Dermis blood vessel endothelial cell (primary cell): Measurements from ENCODE around the gene EHD4. TPM values are rescaled to one million over a fixed set of nuclear protein-coding genes. Genes with fewer than 3 reads are reported as not detected.
A peak's percentile ranks its signal among the peaks of the same experiment; 100 is the strongest.

Experiments used
- DNase-seq: peaks from one replicate; pipeline ENCODE4 v3.0.0; 2010
- total RNA-seq: library from RNA; depleted of rRNA; stranded (reverse); fragments of >200 nt; gene quantifications from 2 replicates; pipeline ENCODE4 v1.2.3, GENCODE V29; 2014

The EHD4 gene
- total RNA-seq, 1 donor from 2014 or later, result 84.4 TPM

GRCh38 chr15:41917767-41918430 lies 54.5 kb downstream of the EHD4 start:
- peak; percentile 74 for DNase-seq

GRCh38 chr15:41915255-41915994 lies 56.9 kb downstream of the EHD4 start:
- no peak for DNase-seq

DNA sequence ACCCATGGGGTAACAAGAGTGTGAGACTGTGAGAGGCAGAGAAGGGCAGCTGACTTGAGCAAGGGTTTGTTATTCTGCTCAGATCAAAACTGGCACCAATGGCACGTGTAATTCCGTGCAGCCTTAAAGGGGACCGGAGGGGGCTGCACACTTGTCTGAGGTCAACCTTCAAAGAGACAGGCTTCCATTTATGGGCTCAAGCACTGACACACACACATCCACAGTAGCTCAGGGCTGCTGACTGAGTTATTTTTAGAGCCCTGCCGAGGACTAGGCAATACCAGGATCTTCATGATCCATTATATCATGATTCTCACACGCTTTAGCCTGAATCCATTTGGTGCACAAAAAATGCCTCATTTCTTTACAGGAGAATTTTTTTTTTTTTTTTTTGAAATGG lies 57.9 kb downstream of the EHD4 start:
- DNase-seq, result no peak

GRCh38 chr15:41913256-41913655 lies 59.1 kb downstream of the EHD4 start:
- no peak for DNase-seq

DNA sequence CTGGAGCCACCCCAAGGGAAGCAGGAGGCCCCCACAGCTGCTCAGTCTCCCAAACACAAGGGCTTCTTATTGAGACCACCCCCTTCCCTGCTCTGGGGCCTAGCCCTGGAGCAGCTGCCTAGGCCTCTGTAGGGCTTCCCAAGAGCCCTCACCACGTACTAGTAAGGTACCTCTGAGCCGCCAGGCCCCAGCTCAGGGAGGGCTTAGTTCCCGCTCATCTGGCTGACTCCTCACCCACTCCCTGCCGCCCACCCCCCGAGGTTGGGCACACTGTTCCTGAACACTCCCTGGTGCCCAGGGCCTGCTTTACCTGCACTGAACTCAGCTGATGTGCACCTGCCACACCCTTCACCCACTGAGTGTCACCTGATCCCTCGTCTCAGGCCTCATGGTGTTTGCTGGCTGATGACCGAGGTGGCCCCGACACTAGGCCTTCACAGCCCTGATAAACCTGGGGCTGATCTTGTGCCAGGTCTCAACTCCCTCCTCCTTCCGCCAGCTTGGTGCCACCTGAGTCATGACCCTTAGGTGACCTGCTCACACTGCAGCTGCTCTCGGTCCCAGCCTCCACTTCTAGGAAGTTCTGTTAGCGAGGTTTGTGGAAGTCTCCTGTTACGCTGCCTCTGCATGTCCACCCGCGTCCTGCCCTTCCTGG lies 60.5 kb downstream of the EHD4 start:
- no peak for DNase-seq

GRCh38 chr15:41908736-41909461 lies 63.5 kb downstream of the EHD4 start:
- no peak for DNase-seq

GRCh38 chr15:41907141-41907540 lies 65.2 kb downstream of the EHD4 start:
- no peak for DNase-seq

GRCh38 chr15:41906608-41907007 lies 65.7 kb downstream of the EHD4 start:
- DNase-seq, result no peak

DNA sequence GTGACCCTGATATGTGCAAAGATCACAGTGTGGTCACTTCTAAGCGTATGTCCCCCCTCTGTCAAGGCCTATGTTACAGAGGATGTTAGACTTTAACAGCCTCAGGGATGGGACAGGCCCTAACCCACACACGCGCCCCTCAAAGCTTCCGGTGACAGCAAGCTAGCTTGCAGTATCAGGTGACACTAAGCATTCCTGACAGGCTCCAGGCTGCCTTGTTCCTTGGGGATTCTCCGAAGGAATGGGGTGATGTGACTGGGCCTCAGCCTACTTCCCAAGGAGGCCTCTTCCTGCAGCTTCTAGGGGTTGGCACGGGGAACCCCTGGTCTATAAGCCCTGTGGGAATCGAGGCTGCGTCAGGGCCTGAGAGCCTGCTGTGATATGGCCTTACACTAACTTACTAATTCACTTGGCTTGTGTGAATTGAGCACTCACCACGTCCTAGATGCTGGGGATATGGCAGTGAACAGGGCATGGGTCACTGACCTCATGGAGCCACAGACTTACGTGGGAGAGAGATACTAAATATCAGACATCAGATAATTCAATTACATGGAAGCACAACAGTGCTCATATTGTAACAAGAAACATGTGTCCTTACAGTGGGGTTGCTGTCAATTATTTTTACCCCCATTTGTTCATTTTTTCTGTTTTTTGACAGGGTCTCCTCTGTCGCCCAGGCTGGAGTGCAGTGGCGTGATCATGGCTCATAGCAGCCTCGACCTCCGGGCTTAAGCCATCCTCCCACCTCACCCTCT lies 67.1 kb downstream of the EHD4 start:
- DNase-seq, result no peak

DNA sequence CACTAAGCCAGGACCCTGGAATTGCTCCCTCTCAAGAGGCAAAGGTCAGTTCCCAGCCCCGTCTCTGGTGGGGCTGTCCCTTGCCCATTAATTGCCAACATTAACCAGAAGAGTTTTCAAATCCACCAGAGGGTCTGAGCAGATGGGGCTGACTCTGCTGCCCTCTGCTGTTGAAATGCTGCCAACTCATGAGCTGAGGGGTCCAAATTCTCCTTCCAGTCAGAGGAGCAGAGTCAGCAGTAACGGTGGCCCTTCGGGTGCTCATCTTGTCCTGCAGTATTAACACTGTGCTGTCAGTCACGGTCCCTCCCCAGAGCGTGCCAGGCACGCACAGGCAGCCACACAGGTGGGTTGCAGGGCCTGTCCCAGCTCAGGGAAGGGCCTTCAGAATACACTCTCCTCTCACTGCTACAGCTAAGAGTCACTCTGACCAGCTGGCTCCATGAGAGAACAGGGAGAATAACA lies 67.8 kb downstream of the EHD4 start:
- peak; percentile 83 for DNase-seq

- DNase-seq, result no peak
Observed at GRCh38 chr15:41903782-41904181, 68.6 kb downstream of the EHD4 start.

- DNase-seq, result no peak
Observed at GRCh38 chr15:41901431-41901830, 70.9 kb downstream of the EHD4 start.

GRCh38 chr15:41900526-41901380 lies 71.6 kb downstream of the EHD4 start:
- DNase-seq, result no peak

DNA sequence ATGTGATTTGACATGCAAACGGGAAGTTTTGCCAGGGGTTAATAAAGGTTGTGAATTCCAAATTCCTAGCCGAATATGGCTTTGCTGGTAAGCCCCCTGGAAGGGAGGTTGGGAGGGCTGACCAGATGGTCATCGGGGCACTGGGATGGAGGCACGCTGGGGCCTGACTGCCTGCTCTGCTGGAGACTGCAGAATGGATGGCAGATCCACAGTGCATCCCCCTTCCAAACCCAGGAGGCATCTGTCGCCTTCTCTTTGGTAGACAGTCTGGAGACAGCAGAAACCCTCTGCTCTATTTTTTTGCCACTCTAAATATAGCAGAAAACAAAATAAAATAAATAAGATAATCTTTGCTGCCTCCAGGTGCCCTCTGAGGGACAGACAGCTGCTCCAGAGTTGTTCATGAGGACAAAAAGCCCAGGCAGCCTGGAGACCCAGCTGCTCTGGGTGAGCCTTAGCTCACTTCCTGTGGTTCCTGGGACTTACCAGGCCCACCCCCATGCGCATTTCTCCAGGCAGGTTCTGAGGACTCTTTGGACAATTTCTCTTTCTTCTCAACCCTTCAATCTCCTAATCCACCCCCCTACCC lies 72.4 kb downstream of the EHD4 start:
- no peak for DNase-seq

DNA sequence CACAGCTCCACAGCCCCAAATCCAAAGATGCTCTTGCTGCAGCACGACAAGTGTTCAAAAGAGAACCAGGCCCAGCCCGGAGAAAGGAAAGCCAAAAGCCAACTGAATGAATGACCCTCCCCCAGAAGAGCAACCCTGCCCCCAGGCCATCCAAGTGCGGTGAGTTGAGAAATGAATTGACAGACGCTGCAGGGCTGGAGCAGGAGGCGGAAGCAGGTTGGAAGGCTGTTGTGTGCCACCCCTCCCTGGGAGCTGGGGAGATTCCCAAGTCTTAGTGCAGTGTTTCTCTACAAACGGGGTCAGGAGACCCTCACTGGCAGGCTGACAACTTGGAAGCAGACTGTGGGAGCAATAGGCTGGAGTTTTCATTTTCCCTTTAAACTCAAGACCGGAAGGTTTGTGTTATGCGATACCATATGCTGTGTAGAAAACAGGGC lies 75.0 kb downstream of the EHD4 start:
- DNase-seq, result no peak

DNA sequence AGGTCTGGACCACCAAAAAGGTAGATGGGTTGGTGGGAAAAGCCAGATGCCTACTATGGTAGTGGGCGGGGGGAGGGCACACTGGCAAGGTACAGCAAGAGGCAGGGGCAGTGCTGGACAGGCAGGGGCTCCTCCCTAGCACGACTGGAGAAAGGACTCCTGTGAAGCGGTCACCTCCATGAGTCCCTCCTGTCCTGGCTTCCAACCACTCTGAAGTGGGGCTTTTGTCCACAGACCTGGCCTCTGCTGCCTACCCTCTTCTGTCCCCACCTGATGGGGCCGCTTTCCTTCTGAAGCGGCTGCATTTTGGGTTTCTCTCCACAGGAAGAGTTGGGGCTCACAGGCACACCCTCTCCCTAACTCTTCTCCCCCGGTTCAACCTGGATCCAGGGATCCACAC lies 75.8 kb downstream of the EHD4 start:
- no peak for DNase-seq

DNA sequence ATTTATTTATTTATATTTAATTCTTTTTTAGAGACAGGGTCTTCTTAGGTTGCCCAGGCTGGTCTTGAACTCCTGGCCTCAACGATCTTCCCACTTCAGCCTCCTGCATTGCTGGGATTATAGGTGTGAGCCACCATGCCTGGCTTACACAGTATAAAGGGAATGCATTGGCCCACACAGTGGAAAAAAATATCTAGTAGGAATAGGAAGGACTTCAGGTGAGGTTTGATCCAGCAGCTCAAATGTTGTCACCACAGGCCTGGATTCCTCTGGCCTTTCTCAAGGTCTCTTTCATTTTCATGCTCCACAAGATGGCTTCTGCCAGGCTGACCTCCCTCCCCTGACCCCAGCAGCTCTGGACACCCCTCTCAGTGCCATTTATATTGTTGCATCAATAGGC lies 76.4 kb downstream of the EHD4 start:
- no peak for DNase-seq

GRCh38 chr15:41895491-41895890 lies 76.9 kb downstream of the EHD4 start:
- DNase-seq, result no peak

DNA sequence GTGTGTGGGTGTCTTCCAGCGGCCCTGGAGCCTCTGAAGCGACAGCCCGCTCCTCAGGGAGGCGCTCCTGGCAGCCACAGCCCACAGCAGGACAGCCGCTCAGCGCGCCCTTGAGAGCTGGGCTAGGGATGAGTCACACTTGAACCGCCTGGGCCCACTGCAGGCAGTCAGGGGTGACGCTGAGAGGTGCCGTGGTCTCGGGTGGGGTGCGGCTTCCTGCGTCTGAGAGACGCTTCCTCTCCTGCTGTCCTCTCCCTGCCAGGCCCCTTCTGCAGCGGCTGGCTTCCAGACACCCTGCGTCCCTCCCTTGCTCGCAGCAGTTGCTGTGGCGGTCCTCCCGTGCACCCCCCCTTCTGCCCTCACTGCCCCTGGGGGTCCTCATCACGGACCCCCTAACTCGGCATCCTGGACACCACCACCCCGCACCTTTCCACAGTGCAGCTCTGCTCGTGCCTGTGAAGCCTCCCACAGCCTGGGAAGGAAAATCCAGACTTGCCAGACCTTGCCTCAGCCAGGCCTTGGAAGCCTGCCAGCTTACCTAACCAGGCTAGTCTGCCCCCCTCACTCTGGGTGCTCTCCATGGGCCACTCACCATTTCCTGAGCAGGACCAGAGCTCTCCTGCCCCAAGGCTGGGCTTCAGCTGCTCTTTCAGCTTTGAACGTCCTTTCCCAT lies 77.4 kb downstream of the EHD4 start:
- DNase-seq, result peak; percentile 85

DNA sequence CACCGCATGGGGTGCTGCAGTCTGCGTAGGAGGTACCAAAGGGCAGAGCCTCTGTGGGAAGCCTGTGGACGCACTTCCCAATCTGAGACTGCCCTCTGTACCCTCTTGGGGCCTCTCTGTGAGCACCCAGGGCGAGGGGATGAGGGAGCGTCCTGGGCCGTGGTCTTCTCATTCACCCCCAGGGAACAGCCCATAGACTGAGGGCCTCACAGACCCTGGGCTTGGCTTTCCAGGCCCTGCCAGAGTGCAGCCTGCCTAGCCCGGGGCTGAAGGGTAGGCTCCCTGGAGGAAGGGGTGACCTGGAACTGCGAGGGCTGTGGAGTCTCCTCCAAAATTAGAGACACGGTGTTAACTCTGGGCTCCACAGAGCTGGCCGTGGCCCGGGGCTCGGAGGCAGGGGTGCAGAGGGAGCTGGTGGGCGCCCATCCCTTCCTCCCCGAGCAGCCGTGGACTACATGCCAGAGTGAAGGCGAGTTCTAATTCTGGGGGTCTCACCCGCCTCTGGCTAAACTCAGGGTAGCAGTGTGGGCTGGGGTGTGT lies 78.0 kb downstream of the EHD4 start:
- no peak for DNase-seq
